Bronchial smooth muscle cell (primary cell): Measurements from ENCODE around the gene SERPINA10. TPM values are rescaled to one million over a fixed set of nuclear protein-coding genes. Genes with fewer than 3 reads are reported as not detected.

Experiments
- total RNA-seq: library from RNA; depleted of rRNA; stranded (reverse); fragments of >200 nt; gene quantifications from 2 replicates; pipeline ENCODE4 v1.2.1, GENCODE V29; 2014

SERPINA10 gene, protein sequence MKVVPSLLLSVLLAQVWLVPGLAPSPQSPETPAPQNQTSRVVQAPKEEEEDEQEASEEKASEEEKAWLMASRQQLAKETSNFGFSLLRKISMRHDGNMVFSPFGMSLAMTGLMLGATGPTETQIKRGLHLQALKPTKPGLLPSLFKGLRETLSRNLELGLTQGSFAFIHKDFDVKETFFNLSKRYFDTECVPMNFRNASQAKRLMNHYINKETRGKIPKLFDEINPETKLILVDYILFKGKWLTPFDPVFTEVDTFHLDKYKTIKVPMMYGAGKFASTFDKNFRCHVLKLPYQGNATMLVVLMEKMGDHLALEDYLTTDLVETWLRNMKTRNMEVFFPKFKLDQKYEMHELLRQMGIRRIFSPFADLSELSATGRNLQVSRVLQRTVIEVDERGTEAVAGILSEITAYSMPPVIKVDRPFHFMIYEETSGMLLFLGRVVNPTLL
- not detected in 2 replicates for total RNA-seq

DNA sequence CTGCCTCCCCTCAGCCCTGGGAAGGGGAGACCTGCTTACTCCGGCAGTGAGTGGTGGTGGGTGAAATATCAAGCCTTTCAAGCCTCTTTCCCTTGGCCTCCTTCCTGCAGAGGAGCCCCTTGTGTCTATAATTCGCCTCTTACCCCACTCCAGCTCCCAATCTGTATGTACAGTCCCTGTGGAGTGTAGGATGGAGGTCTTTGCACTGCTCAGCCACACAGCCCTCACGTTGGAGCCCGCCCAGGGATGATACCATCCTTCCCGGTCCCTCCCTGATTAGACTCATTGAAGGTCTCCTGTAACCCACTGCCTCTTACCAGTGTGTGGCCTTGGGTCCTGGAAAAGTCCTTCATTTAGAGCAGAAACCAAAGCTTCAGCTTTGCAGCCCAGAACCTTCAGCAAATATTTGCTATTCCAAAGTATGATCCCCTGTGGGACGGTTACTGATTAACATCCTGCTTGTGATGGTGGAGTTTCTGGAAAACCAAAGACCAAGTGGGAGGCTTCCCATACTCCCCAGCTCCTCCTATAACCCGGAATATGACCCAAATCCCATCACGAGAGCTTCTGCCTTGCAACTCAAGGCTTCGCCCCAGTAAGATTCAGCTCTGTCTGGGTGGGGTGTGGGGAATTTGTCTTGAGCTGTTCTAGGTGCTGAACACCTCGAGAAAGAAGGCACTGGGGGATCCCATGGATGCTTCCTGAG lies at the start of gene SERPINA10:
Gene SERPINA10, minus strand, starts transcription at position 397 of the 706 bp plus-strand sequence. CDS start 2,675 bp downstream, outside the sequence.

DNA sequence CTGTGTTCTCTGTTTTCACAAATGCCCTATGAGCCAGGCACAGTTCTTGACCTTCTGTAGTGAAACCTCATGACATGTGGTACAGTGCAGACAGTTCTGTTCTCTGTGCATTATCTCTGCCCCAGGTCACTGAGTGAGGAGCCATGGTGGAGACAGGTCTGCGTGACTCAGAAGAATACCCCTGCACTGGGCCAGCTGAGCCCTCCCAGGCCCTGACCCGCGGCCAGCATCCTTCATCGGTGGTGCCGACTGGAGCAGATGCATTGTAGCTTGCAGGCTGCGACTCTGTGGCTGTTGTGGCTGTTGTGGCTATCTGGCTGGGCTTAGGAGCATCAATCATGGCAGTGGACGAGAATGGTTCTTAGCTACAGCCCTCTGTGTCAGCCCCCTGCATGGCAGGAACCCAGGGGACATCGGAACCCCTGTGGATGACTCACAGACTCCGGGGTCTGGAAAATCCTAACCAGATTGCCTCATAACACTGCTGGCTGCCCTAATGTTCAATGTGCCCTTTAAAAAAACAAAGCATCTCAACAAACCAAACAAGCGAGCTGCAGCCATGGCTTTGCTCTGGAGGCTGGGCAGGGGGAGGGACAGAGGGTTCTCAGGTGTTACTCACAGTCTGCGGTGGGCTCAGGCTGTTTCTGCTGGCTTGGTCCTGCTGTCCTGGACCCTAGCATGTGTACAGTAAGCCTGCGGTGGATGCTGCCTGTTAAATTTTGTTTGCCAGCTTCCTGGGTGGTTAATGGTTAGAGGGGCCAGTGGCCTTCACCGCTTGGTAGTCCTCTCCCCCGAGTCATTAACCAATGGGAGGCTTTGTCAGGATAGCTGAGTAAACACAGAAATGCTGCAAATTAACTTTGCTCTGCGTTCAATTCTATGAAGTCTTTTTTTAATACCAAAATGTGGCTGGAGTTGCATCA lies 29.8 kb upstream of the SERPINA10 start, which contains the start of gene SERPINA6:
Gene SERPINA6, minus strand, starts transcription at position 689 of the 923 bp plus-strand sequence. CDS start 8,688 bp downstream, outside the sequence.

Other genes with a start within 250 kb of the SERPINA10 start
- gene DDX24, start 212.1 kb downstream of the SERPINA10 start, total RNA-seq: 119 and 132 TPM in 2 replicates
- 18.1 and 30.9 TPM in 2 replicates for gene IFI27L1, start 212.0 kb downstream of the SERPINA10 start, total RNA-seq
- gene IFI27, start 182.5 kb downstream of the SERPINA10 start, total RNA-seq: 11.0 and 13.4 TPM in 2 replicates
- gene IFI27L2, start 163.7 kb downstream of the SERPINA10 start, total RNA-seq: 345 and 419 TPM in 2 replicates
- gene PPP4R4, start 118.9 kb downstream of the SERPINA10 start, total RNA-seq: 0.34 and 1.9 TPM in 2 replicates
- not detected in 2 replicates for gene SERPINA6, start 30.1 kb upstream of the SERPINA10 start, total RNA-seq
- gene SERPINA2, start 73.4 kb upstream of the SERPINA10 start, total RNA-seq: not detected in 2 replicates
- gene SERPINA1, start 95.3 kb upstream of the SERPINA10 start, total RNA-seq: 0.16 and 0.26 TPM in 2 replicates
- gene SERPINA11, start 159.5 kb upstream of the SERPINA10 start, total RNA-seq: not detected in 2 replicates
- gene SERPINA9, start 182.9 kb upstream of the SERPINA10 start, total RNA-seq: not detected in 2 replicates
- gene SERPINA12, start 216.2 kb upstream of the SERPINA10 start, total RNA-seq: not detected in 2 replicates